Activated CD8-positive, alpha-beta memory T cell treated with anti-CD3 and anti-CD28 coated beads for 24 hours (primary cell): Measurements from ENCODE around the gene SGCA.
A peak's percentile ranks its signal among the peaks of the same experiment; 100 is the strongest.

Source experiments
- DNase-seq: peaks from one replicate; pipeline ENCODE4 v3.0.0-alpha.2; 2020

The SGCA gene

DNA sequence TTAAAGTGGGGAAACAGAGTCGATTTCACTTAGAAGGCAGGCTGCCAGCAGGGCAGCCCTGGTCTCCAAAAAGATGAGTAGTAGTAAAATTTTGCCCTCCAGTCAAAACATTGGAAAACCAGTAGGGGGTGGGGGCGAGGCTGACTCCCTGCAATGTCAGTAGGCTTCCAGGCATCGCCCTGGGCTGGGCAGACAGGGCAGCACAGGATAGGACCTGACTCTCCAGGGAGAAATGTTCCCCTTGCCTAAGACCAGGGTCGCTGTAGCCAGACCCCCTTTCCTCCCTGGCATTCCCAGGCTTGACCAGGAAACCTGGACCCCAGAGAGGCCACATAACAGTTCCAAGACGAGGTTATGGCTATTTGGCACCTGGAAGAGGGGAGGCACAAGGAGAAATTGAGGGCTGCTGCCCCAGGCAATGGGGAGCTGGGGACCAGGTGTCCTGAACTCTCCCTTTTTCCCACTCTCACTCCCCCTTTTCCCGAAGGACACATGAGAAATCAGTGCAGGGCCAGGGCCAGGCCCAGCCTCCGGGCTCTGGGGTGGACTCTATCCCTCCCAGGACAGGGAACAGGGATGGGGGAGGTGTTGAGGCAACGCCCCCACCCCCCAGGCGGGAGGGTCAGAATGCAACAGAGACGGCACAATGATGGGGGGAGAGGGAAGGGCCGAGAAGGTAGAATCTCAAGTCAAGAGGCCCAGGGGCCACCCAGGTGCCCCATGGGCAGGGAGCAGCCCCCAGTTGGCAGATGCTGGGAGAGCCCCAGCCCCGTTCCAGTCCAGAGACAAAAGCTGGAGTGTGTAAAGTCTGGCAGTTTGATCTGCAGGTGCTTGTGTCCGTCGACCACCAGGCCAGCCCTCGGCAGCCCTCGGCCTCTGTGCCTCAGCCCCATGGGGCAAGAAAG is 31.3 kb upstream of the SGCA start:
- DNase-seq: no peak

GRCh38 chr17:50135316-50136095 is 30.3 kb upstream of the SGCA start:
- no peak for DNase-seq

DNA sequence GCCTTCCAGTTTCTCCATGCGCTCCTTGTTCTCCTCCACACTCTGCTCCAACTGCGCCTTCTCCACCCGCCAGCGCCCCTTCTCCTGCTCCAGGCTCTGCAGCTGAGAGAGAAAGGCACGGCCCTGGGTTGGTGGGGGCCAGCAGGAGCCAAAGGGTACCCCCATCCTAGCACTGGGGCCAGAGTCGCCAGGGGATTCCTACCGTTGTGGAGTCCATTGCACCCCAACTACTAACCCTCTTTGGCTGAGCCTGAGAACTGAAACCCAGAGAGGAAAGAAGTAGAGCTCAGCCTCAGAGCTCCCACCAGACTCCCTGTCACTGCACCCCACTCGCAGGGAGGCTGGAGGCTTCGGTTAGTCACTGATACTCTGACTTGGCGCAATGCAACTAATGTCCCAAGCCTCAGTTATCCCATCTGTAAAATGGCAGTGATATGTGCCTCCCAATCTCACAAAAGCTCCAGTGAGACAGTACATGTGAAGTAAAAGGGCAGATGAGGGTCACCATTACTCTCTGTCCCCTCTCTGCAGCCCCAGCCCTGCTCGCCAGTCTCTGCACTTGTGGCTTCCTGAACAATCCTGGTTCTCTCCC is 29.6 kb upstream of the SGCA start:
- no peak for DNase-seq

DNA sequence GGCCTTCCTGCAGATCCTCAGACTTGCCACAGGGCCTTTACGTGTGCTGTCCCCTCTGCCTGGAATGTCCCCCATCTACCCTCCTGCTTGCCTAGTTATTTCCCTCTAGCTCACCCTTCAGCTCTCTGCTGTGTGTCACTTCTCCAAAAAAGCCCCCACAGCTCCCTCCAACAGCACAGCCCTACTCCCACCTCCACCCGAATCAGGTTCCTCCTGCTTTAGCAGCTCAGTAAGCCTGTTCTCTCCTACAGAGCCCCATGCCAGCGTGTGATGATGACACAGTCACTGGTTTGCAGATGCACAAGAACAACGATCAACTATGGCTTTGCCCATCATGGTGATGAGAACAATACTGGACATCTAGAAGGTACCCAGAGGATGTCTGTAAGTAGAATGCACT is 28.8 kb upstream of the SGCA start:
- no peak for DNase-seq

DNA sequence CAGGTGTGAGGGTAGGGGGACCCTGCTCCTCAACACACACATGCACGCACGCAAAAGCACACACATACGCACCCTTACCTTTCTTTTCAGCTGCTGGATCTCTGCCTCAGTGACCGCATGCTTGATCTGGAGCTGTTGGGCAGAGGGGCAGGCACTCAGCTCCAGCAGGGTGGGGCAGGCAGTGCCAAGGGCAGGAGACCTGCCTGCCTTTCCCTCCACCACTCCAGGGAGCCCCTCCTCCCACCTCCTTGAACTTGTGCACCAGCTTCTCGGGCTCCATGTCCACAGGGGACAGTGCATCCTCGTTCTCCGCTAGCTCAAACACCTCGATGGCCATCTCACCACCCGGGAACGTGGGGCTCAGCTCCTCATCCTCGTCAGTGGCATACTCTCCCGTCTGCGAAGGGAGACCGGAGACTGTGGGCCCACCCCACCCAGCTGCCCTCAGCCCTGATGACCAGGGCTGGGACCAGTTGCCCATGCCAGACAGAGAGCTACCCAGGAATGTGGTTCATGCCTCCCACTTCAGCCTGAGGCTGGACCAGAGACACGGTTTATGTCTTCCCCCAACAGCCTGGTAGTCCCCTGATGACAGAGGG is 26.5 kb upstream of the SGCA start:
- no peak for DNase-seq

- DNase-seq: peak; percentile 92
Measured at GRCh38 chr17:50139950-50140885, 25.6 kb upstream of the SGCA start.

GRCh38 chr17:50141026-50141744 is 24.6 kb upstream of the SGCA start:
- DNase-seq: no peak

- DNase-seq: no peak
Measured at GRCh38 chr17:50141745-50142110, 24.1 kb upstream of the SGCA start.

- DNase-seq: no peak
Measured at GRCh38 chr17:50143461-50144176, 22.2 kb upstream of the SGCA start.

DNA sequence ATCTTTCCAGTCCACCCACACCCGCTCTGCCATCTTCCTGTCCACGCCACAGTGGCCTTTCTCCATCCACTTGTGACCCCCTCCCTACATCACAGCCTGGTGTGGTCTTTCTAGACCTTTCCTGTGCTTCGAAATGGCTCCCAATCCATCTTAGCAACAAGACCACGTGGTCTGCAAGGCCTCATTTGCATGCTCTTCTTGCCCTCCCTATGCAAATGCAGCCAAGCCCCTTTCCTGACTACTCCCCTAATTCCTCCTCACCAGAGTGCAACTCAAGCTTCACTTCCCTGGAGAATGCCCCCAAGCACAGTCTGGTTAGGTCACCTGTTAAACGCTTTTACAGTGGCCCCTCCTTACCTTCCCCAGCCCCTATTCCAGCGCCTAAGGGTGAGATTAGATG is 21.4 kb upstream of the SGCA start:
- DNase-seq: no peak

GRCh38 chr17:50144845-50145531 is 20.8 kb upstream of the SGCA start:
- no peak for DNase-seq

- DNase-seq: no peak
Measured at GRCh38 chr17:50145532-50146229, 20.1 kb upstream of the SGCA start.

DNA sequence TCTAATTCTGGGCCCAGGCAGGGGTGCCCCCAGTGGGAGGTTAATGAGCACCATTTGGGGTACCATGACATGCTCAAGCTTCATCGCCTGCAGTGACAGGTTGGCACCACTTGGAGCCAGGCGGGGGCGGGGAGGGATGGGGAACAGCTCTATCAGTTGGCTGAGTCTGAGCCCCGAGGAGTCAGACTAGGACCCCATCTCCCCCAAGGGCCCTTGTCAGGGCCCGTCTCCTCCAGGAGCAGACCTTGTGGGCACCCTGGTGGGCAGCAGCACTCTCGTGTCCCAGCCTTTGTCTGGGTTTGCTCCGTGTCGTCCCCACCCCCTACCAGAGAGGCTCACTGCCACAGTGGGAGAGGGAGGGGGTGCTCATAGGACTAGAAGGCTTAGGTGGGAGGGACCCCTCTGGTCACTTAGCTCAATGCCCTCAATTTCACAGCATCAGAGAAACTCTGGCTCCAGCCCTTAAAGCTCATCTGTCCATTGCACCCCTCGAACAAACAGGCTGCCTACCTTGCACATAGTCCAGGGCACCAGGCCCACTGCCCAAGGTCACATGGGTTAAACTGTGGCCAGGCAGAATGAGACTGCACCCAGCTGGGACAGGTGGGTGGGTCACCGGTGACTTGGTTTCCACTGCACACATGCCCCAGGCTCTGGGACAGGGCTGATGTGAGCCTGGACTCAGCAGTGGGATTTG is 19.4 kb upstream of the SGCA start:
- DNase-seq: no peak

- no peak for DNase-seq
Measured at GRCh38 chr17:50146927-50147665, 18.7 kb upstream of the SGCA start.

GRCh38 chr17:50147841-50148225 is 18.0 kb upstream of the SGCA start:
- DNase-seq: no peak

DNA sequence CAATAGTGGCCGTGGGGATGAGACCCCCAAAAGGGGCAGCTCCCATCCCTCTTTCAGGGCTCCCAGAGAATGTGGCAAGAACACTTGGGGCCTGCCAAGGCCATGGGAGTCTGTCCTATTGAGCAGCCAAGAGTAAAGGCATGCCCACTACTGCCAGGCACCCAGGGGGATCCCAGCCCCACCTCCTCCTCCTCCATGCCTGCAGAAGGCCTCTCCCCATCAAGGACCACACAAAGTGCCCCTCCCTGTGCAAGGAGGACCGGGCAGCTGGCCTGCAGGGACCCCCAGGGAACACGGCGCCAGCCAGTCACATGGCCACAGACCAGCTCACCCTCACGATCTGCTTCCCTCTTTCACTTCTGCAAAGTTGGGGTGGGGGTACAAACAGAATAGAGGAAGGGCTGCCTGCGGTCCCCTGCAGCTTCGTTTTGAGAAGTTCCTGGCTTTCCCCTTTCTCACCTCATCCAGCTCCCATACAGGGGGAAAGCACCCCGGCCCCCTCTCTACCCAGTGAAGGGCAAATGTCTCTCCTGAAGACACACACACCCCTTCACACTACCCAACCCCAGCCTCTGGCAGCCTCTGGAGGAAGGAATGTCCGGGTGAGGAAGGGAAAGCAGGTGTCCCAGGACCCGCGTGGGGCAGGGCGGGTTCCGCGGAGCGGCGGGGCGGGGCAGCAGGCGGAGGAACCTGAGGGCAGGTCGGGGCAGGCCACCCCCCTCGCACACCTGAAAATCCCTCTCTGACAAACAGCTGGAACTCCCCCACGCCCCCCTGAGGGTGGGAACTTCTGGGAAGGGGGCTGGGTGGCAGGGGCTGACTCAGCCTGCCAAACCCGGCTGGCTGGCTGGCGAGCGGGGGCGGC is 17.3 kb upstream of the SGCA start:
- peak; percentile 89 for DNase-seq

DNA sequence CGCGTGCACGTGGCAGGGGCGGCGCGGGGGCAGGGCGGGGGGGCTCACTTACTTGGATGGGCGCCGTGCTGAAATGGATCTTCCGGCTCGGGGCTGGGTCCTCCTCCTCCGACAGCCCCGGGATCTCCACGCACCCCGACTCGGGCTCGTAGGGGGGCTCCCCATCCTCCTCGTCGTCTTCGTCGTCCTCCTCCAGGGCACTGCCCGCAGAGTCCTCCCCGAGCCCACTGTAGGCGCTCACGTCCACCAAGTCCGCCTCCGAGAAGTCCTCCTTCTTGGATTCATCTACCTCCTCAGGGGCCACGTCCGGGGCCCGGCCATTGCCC is 16.8 kb upstream of the SGCA start:
- no peak for DNase-seq
